Activated naive CD8-positive, alpha-beta T cell treated with anti-CD3 and anti-CD28 coated beads, Interleukin-2, amount 10 ng/mL, durations not matched to agents 7 days and 5 days (primary cell): ENCODE measurements around the gene CMKLR1. TPM values are rescaled to one million over a fixed set of nuclear protein-coding genes. Genes with fewer than 3 reads are reported as not detected.

Experiments
- ATAC-seq: fragments of 150-1000 bp; cut with Tn5 transposase; one replicate; pipeline ENCODE4 v1.10.0; 2021; ENCODE audit warnings: low read depth, moderate library complexity
- POLR2A ChIA-PET: fragments of 350-600 bp; sonication (Branson Sonifier 250); formaldehyde crosslinking; loops from one replicate; lab custom pipeline; 2021; ENCODE audit warnings: antibody characterized with exemption; lab: Charles Lee
- DNase-seq: peaks from one replicate; pipeline ENCODE4 v3.0.0; 2021
- H3K27ac Mint-ChIP-seq: one replicate; pipeline ENCODE4 v1.8.0; 2022; ENCODE audit warnings: mild to moderate bottlenecking, mixed read lengths
- H3K27me3 Mint-ChIP-seq: one replicate; pipeline ENCODE4 v1.8.0; 2022; ENCODE audit warnings: mild to moderate bottlenecking, moderate library complexity, mixed read lengths
- H3K36me3 Mint-ChIP-seq: one replicate; pipeline ENCODE4 v1.8.0; 2021; ENCODE audit warnings: mild to moderate bottlenecking, mixed read lengths
- H3K4me1 Mint-ChIP-seq: one replicate; pipeline ENCODE4 v1.8.0; 2021; ENCODE audit warnings: mixed read lengths
- H3K4me3 Mint-ChIP-seq: one replicate; pipeline ENCODE4 v1.8.0; 2022; ENCODE audit warnings: mild to moderate bottlenecking, moderate library complexity, mixed read lengths
- H3K9me3 Mint-ChIP-seq: one replicate; pipeline ENCODE4 v1.8.0; 2021; ENCODE audit warnings: mixed read lengths
- total RNA-seq, 2 experiments: library from RNA; stranded (reverse); gene quantifications; one replicate each; pipeline ENCODE4 v1.2.3, GENCODE V29; 2021

The CMKLR1 gene
- total RNA-seq, 2 experiments from 2014 or later = 0.82 to 1.0 TPM

- no peak overlapping the region for H3K27ac Mint-ChIP-seq
- H3K4me3 Mint-ChIP-seq = no peak overlapping the region
- no peak for DNase-seq
- POLR2A ChIA-PET = no interaction called here
- no peaks in the 10 kb centered on the region for H3K9me3 Mint-ChIP-seq
- peaks cover 19% of the 10 kb centered on the region for H3K4me1 Mint-ChIP-seq
- ATAC-seq = no peak
- H3K27me3 Mint-ChIP-seq = peaks cover 12% of the 10 kb centered on the region
- no peaks in the 10 kb centered on the region for H3K36me3 Mint-ChIP-seq
Observed at GRCh38 chr12:108302016-108302402, 37.1 kb downstream of the CMKLR1 start.

GRCh38 chr12:108301346-108301745, 37.8 kb downstream of the CMKLR1 start:
- no peaks in the 10 kb centered on the region for H3K9me3 Mint-ChIP-seq
- H3K27me3 Mint-ChIP-seq = peaks cover 11% of the 10 kb centered on the region
- peaks cover 13% of the 10 kb centered on the region for H3K4me1 Mint-ChIP-seq
- no peak overlapping the region for H3K4me3 Mint-ChIP-seq
- H3K27ac Mint-ChIP-seq = no peak overlapping the region
- ATAC-seq (no peak), DNase-seq (no peak)
- POLR2A ChIA-PET = no interaction called here
- no peaks in the 10 kb centered on the region for H3K36me3 Mint-ChIP-seq

- DNase-seq = no peak
- Mint-ChIP-seq H3K36me3 (no peaks in the 10 kb centered on the region), H3K4me1 (peaks cover 9% of the 10 kb centered on the region), H3K27ac (no peak overlapping the region), H3K27me3 (peaks cover 10% of the 10 kb centered on the region), H3K4me3 (no peak overlapping the region), H3K9me3 (no peaks in the 10 kb centered on the region)
- no peak for ATAC-seq
- POLR2A ChIA-PET = no interaction called here
Observed at GRCh38 chr12:108299980-108300696, 39.0 kb downstream of the CMKLR1 start.

GRCh38 chr12:108299516-108299915, 39.6 kb downstream of the CMKLR1 start:
- DNase-seq = no peak
- Mint-ChIP-seq H3K4me3 (no peak overlapping the region), H3K4me1 (peaks cover 9% of the 10 kb centered on the region), H3K36me3 (no peaks in the 10 kb centered on the region), H3K27me3 (peaks cover 9% of the 10 kb centered on the region), H3K9me3 (no peaks in the 10 kb centered on the region), H3K27ac (no peak overlapping the region)
- no peak for ATAC-seq
- POLR2A ChIA-PET = no interaction called here

GRCh38 chr12:108298761-108299275, 40.3 kb downstream of the CMKLR1 start:
- peaks cover 9% of the 10 kb centered on the region for H3K4me1 Mint-ChIP-seq
- POLR2A ChIA-PET = no interaction called here
- no peak overlapping the region for H3K4me3 Mint-ChIP-seq
- ATAC-seq (no peak), DNase-seq (no peak)
- no peaks in the 10 kb centered on the region for H3K9me3 Mint-ChIP-seq
- H3K36me3 Mint-ChIP-seq = no peaks in the 10 kb centered on the region
- no peak overlapping the region for H3K27ac Mint-ChIP-seq
- peaks cover 7% of the 10 kb centered on the region for H3K27me3 Mint-ChIP-seq

- no peak overlapping the region for H3K4me3 Mint-ChIP-seq
- POLR2A ChIA-PET = no interaction called here
- peak overlapping the region; percentile 18 for H3K27ac Mint-ChIP-seq
- no peaks in the 10 kb centered on the region for H3K36me3 Mint-ChIP-seq
- ATAC-seq (peak; percentile 45), DNase-seq (no peak)
- peaks cover 9% of the 10 kb centered on the region for H3K4me1 Mint-ChIP-seq
- H3K9me3 Mint-ChIP-seq = no peaks in the 10 kb centered on the region
- H3K27me3 Mint-ChIP-seq = peaks cover 9% of the 10 kb centered on the region
Observed at GRCh38 chr12:108297895-108298760, 41.0 kb downstream of the CMKLR1 start.

- DNase-seq (no peak), ATAC-seq (no peak)
- Mint-ChIP-seq H3K4me3 (no peak overlapping the region), H3K9me3 (no peaks in the 10 kb centered on the region), H3K4me1 (peaks cover 9% of the 10 kb centered on the region), H3K36me3 (no peaks in the 10 kb centered on the region), H3K27me3 (peaks cover 9% of the 10 kb centered on the region), H3K27ac (no peak overlapping the region)
- POLR2A ChIA-PET = no interaction called here
Observed at GRCh38 chr12:108297424-108297823, 41.7 kb downstream of the CMKLR1 start.

GRCh38 chr12:108296945-108297344, 42.2 kb downstream of the CMKLR1 start:
- H3K4me3 Mint-ChIP-seq = no peak overlapping the region
- no peak for ATAC-seq
- H3K27ac Mint-ChIP-seq = no peak overlapping the region
- peaks cover 9% of the 10 kb centered on the region for H3K4me1 Mint-ChIP-seq
- H3K9me3 Mint-ChIP-seq = no peaks in the 10 kb centered on the region
- H3K27me3 Mint-ChIP-seq = peaks cover 9% of the 10 kb centered on the region
- POLR2A ChIA-PET = no interaction called here
- no peaks in the 10 kb centered on the region for H3K36me3 Mint-ChIP-seq
- no peak for DNase-seq

- H3K9me3 Mint-ChIP-seq = no peaks in the 10 kb centered on the region
- H3K27me3 Mint-ChIP-seq = peaks cover 9% of the 10 kb centered on the region
- no peak overlapping the region for H3K27ac Mint-ChIP-seq
- no peak overlapping the region for H3K4me3 Mint-ChIP-seq
- H3K36me3 Mint-ChIP-seq = no peaks in the 10 kb centered on the region
- peaks cover 9% of the 10 kb centered on the region for H3K4me1 Mint-ChIP-seq
- no peak for DNase-seq
- ATAC-seq = no peak
- POLR2A ChIA-PET = no interaction called here
Observed at GRCh38 chr12:108295641-108296040, 43.5 kb downstream of the CMKLR1 start.

- ATAC-seq (no peak), DNase-seq (no peak)
- Mint-ChIP-seq H3K27me3 (peaks cover 2% of the 10 kb centered on the region), H3K27ac (no peak overlapping the region), H3K4me3 (no peak overlapping the region), H3K36me3 (no peaks in the 10 kb centered on the region), H3K4me1 (no peaks in the 10 kb centered on the region), H3K9me3 (no peaks in the 10 kb centered on the region)
- POLR2A ChIA-PET = no interaction called here
Observed at GRCh38 chr12:108289350-108290161, 49.6 kb downstream of the CMKLR1 start.

- H3K4me1 Mint-ChIP-seq = peaks cover 10% of the 10 kb centered on the region
- H3K4me3 Mint-ChIP-seq = no peak overlapping the region
- POLR2A ChIA-PET = no interaction called here
- no peaks in the 10 kb centered on the region for H3K36me3 Mint-ChIP-seq
- H3K27me3 Mint-ChIP-seq = peaks cover 15% of the 10 kb centered on the region
- no peaks in the 10 kb centered on the region for H3K9me3 Mint-ChIP-seq
- H3K27ac Mint-ChIP-seq = no peak overlapping the region
- no peak for ATAC-seq
- DNase-seq = no peak
Observed at GRCh38 chr12:108287227-108287626, 51.9 kb downstream of the CMKLR1 start.

- POLR2A ChIA-PET = no interaction called here
- ATAC-seq = no peak
- Mint-ChIP-seq H3K9me3 (no peaks in the 10 kb centered on the region), H3K27ac (no peak overlapping the region), H3K4me3 (no peak overlapping the region), H3K4me1 (peaks cover 10% of the 10 kb centered on the region), H3K27me3 (peaks cover 19% of the 10 kb centered on the region), H3K36me3 (no peaks in the 10 kb centered on the region)
- no peak for DNase-seq
Observed at GRCh38 chr12:108285016-108285415, 54.1 kb downstream of the CMKLR1 start.

GRCh38 chr12:108284163-108284562, 54.9 kb downstream of the CMKLR1 start:
- POLR2A ChIA-PET = no interaction called here
- ATAC-seq = no peak
- peaks cover 10% of the 10 kb centered on the region for H3K4me1 Mint-ChIP-seq
- peaks cover 23% of the 10 kb centered on the region for H3K27me3 Mint-ChIP-seq
- H3K27ac Mint-ChIP-seq = no peak overlapping the region
- no peak for DNase-seq
- no peaks in the 10 kb centered on the region for H3K9me3 Mint-ChIP-seq
- no peak overlapping the region for H3K4me3 Mint-ChIP-seq
- no peaks in the 10 kb centered on the region for H3K36me3 Mint-ChIP-seq
